T1000 (cell line): ENCODE data around the gene ZNF777.
"Not testable (repeated sequence)": the region's sequence is repeated elsewhere in the genome, so short reads cannot be mapped to it uniquely, and the experiment has no call there.

Experiments
- DNase-seq: peaks from one replicate; lab custom pipeline; 2025; ENCODE audit warnings: mixed read lengths; lab: John Stamatoyannopoulos, UW

Gene ZNF777

GRCh38 chr7:149460493-149461277 lies at the start of gene ZNF777:
Gene ZNF777 (minus strand): TSS chr7:149461062. CDS start chr7:149456022, 5,040 bp downstream.
- DNase-seq: peak; percentile 62

- DNase-seq: no peak
These were observed 49.4 kb upstream of the ZNF777 start for GRCh38 chr7:149510248-149510647.

DNA sequence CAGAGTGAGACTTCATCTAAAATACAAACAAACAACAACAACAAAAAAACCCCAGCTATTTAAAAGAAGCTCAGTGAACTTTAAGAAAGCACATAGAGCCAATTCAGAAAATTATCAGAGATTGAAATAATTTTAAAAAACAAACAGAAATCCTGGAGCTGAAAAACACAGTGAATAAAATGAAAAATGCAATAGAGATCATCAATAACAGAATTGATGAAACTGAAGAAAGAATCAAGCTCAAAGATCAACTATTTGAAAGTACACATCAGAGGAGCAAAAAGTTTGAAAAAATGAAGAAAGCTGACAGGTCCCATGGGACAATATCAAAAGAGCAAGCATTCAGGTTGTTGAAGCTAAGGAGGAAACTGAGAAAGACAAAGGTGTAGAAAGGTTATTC lies 48.9 kb upstream of the ZNF777 start:
- DNase-seq: no peak

GRCh38 chr7:149505551-149505950 lies 44.7 kb upstream of the ZNF777 start:
- DNase-seq: no peak

- DNase-seq: no peak
These were observed 40.8 kb upstream of the ZNF777 start for GRCh38 chr7:149501651-149502050.

GRCh38 chr7:149500910-149501309 lies 40.0 kb upstream of the ZNF777 start:
- DNase-seq: no peak

DNA sequence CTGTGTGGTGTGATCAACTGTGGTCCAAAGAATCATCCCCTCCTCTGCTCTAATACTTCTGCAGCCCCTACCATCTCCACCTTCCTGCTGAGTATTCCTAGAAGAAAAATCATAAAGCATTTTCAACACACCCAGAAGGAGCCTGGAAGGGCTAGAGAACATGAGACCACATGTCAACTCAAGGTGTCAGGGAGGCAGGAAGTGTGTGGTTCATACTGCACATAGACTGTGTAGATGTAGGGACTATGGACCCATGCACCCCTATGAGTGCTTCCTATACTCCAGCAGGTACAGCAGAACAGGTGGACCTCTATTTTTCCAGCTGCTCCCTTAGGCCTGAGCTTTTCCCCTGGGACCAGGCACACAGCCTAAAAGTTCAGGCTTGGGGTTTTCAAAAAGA lies 39.3 kb upstream of the ZNF777 start:
- DNase-seq: no peak

- DNase-seq: no peak
These were observed 37.9 kb upstream of the ZNF777 start for GRCh38 chr7:149498811-149499210.

GRCh38 chr7:149497467-149498261 lies 36.8 kb upstream of the ZNF777 start, which contains the start of gene ZNF746:
Gene ZNF746 (minus strand): TSS chr7:149497809. CDS start chr7:149497536, 273 bp downstream.
- peak; percentile 70 for DNase-seq

GRCh38 chr7:149496642-149497391 lies 36.0 kb upstream of the ZNF777 start:
- DNase-seq: no peak

- DNase-seq: peak; percentile 25
These were observed 35.2 kb upstream of the ZNF777 start for GRCh38 chr7:149495785-149496641.

DNA sequence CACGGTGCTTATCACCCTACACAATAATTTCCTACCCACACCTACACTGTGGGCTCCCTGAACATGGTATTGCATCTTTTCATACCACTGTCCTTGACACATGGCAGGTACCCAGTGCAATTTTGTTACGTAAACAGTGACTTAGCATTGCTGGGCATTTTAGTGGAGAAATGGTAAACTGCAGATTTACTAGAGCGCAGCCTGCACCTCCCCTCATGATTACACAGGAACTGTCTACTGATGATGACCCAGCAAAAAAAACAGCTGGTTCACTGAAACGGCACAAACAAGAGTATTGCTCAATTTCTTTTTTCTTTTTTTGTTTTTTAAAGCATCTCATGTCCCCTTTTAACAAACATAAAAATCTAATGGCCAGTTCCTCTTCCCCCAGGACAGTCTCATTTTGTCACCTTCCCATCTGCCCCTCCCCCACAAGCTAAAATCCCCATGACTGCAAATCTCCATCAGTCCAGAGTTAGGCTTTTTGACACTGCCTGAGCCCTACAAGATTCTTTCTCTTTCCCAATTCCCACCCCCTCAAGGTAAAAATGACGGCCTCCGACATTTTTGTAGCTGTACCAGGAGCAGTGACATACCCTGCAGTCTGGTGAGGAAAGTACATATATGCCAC lies 34.0 kb upstream of the ZNF777 start:
- DNase-seq: no peak

GRCh38 chr7:149493975-149494374 lies 33.1 kb upstream of the ZNF777 start:
- DNase-seq: not testable (repeated sequence)

- DNase-seq: no peak
These were observed 32.5 kb upstream of the ZNF777 start for GRCh38 chr7:149493366-149493765.

DNA sequence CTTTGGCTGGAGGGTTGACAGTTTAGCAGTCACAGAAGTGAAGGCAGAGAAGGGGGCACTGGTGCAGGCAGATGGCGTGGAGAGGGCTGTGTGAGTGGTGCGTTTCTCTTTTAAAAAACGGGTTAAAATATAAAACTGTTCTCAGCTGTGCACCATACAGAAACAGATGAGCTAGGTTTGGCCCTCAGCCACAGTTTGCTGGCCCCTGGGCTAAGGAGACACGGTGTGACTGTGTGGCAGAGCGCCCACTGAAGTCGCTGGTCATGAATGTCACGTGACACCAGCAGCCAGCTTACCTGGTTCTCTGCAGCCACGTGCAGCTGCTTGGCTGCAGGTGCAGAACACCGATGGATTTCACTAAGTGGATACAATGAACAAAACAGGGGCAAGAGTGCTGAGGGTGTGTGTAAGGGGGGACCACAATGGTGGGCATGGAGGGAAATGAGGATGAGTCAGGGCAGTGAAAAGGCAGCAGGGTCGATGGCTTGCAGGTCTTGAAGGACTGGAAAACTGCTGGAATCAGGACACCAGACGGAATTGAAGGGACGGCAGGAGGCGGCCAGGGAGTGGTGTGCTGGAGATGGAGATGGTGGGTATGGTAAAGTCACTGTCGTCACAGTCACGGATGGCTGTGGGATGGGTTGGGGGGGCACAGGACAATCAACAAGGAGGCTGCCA lies 29.4 kb upstream of the ZNF777 start:
- DNase-seq: no peak

DNA sequence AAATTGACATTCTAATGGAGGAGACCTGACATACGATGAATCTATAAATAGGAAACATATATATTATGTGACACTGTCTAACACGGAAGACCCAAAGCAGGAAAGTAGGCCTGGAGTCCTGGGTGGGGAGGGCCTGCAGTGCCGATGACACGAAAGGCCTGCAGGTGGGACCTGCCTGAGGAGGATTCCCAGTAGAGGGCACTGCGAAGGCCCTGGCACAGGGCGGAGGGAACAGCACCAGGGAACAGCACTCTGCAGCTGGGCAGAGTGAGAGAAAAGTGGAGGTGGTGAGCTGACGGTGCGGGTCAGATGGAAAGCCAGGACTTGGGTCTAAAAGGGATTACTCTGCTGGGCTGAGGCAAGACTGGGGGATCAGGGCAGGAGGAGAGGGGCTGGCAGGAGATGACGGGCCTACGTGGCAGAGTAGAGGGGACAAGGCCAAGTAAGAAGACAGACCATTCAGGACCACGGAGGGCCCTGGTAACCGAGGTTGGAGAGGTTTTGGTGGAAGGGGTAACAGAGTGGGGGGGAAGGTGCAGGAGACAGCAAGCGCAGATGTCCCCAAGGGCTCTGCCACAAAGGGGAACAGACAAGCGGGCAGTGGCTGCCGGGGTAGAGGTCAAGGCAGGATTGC lies 28.6 kb upstream of the ZNF777 start:
- no peak for DNase-seq

DNA sequence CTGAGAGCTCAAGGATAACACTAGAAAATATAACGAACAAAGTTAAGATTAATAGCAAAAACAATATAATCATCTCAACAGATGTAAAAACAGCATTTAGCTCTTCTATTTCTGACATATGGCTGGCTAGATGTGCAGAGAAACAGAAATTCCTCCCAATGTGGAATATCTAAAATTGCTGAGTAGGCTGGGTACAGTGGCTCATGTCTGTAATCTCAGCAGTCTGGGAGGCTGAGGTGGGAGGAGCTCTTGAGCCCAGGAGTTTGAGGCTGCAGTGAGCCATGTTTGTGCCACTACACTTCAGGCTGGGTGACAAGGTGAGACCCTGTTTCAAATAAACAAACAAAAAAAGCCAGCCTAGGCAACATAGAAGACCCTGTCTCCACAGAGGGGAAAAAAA lies 18.7 kb upstream of the ZNF777 start:
- DNase-seq: no peak

DNA sequence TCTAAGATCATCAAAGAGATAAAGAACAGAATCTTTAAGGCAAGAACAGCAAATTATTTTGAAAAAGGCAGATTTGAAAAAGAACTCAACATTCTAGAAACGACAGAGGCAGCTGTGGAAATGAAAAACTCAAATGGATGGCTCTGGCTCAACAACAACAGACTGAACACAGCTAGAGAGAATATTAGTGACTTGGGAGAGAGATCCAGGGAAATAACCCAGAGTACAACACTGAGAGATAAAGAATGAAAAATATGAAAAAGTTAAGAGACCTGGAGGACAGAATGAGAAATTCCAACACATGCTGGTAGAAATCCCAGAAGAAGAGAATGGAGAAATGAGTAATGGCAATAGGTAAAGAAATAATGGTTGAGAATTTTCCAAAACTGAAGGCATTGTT lies 17.9 kb upstream of the ZNF777 start:
- DNase-seq: no peak

GRCh38 chr7:149477494-149478443 lies 16.9 kb upstream of the ZNF777 start:
- no peak for DNase-seq
